ENCODE data around the gene IFNA21.
"Not testable (repeated sequence)": the region's sequence is repeated elsewhere in the genome, so short reads cannot be mapped to it uniquely, and the experiment has no call there.

IFNA21 gene

GRCh38 chr9:21141427-21141882, 25.0 kb downstream of the IFNA21 start, which contains the start of gene IFNW1:
TSS of gene IFNW1 (minus strand) at chr9:21141832. CDS start at chr9:21141570, 262 bp downstream.
- no peak for DNase-seq (ENCODE audit: low read depth)

GRCh38 chr9:21137020-21137419, 29.4 kb downstream of the IFNA21 start:
- DNase-seq (ENCODE audit: low read depth) = no peak

GRCh38 chr9:21135736-21136135, 30.7 kb downstream of the IFNA21 start:
- no peak for DNase-seq (ENCODE audit: low read depth)

GRCh38 chr9:21128186-21128585, 38.3 kb downstream of the IFNA21 start:
- not testable (repeated sequence) for DNase-seq (ENCODE audit: low read depth)

GRCh38 chr9:21121595-21122251, 44.7 kb downstream of the IFNA21 start:
- DNase-seq (ENCODE audit: low read depth) = no peak

GRCh38 chr9:21121079-21121478, 45.4 kb downstream of the IFNA21 start:
- no peak for DNase-seq (ENCODE audit: low read depth)

GRCh38 chr9:21119093-21119770, 47.2 kb downstream of the IFNA21 start:
- DNase-seq (ENCODE audit: low read depth) = no peak

Measured in activated gamma-delta T cell treated with anti-CD3 and anti-CD28 coated beads, Interleukin-2, amount 50 U/mL, for 16 hours (primary cell).